GM12873 (cell line): ENCODE results near the gene OR5H1.

Experiments
- CTCF ChIP-seq: IDR thresholded peaks from 2 replicates; pipeline ENCODE4 v1.5.1; 2012; ENCODE audit warnings: low read depth, mild to moderate bottlenecking, moderate library complexity, low read length, control low read depth; ENCODE audit not compliant: insufficient read depth; ENCODE audit errors: missing control alignments

The OR5H1 gene

GRCh38 chr3:98130421-98130820 lies at the start of gene OR5H1:
Gene OR5H1 (plus strand): TSS chr3:98130721. CDS start chr3:98132698, 1,977 bp downstream.
- TF ChIP-seq CTCF = no peak

- TF ChIP-seq CTCF = no peak
Measured at GRCh38 chr3:98086873-98087272, 43.6 kb upstream of the OR5H1 start, which contains the start of gene OR5AC2. Gene OR5AC2 (plus strand): TSS chr3:98087173. CDS start chr3:98087173, 0 bp downstream.

- TF ChIP-seq CTCF = no peak
Measured at GRCh38 chr3:98095882-98096281, 34.6 kb upstream of the OR5H1 start.

GRCh38 chr3:98099848-98100247 lies 30.7 kb upstream of the OR5H1 start:
- TF ChIP-seq CTCF = no peak

GRCh38 chr3:98108162-98108561 lies 22.4 kb upstream of the OR5H1 start:
- no peak for TF ChIP-seq CTCF

GRCh38 chr3:98109807-98110549 lies 20.5 kb upstream of the OR5H1 start:
- TF ChIP-seq CTCF = no peak

GRCh38 chr3:98110550-98110908 lies 20.0 kb upstream of the OR5H1 start:
- no peak for TF ChIP-seq CTCF
